Nucleus accumbens (tissue), 56 donors: Measurements from ENCODE around the gene TMEM140.
A peak's percentile ranks its signal among the peaks of the same experiment; 100 is the strongest.

Experiments
- DNase-seq, 56 donors: peaks; one replicate each; lab custom pipeline; 2025; lab: John Stamatoyannopoulos, UW

The TMEM140 gene

DNA sequence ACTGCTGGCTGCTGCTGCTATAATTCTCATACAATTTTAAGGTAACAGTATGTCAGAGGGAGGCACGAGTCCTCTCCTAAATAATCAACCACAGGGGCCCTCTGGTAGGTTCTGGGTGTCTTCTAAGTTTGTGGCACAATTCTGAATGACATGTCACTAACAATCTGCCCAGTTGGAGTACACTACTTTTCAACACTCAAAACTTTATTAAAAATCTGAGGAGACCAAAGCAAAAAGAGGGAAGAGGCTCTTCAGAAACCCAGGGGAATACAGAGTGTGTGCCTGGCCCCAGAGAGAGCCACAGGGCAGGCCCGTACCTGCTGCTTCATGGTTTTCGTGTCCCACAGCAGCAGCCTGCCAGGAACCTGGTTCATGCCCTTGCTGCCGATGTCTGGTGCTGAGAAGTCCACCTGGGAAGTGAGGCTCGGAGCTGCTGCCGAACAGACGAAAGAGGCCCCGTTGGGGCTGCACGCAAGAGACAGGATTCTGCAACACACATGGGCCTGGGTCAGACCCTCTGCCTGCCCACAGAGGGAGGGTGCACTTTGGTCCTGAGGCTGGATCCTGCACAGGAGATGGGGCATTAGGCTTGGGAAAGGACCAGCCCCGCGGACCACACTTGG is 45.2 kb downstream of the TMEM140 start:
- no peak for DNase-seq

DNA sequence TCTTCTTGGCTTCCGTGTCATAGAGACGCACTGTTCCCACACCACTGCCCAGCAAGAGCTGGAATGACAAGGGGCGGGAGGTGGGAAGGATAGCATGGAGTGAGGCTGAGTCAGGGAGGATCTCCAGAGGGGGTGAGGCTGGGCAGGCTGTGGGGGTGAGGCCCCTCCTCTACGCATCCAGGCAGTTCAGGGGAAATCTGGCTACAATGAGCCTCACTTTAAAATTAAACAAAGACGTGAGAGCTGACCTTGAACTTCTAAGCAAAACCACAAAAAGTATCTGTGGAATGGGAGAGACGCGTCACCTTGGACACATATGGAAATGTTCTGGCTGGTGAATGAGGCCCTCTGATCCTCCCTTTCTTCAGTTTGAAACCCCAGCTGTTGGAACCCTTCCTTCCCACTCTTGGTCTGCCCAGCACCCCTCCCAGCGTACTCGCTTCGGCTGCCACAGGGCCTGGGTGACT is 45.8 kb downstream of the TMEM140 start:
- DNase-seq, result no peak

DNA sequence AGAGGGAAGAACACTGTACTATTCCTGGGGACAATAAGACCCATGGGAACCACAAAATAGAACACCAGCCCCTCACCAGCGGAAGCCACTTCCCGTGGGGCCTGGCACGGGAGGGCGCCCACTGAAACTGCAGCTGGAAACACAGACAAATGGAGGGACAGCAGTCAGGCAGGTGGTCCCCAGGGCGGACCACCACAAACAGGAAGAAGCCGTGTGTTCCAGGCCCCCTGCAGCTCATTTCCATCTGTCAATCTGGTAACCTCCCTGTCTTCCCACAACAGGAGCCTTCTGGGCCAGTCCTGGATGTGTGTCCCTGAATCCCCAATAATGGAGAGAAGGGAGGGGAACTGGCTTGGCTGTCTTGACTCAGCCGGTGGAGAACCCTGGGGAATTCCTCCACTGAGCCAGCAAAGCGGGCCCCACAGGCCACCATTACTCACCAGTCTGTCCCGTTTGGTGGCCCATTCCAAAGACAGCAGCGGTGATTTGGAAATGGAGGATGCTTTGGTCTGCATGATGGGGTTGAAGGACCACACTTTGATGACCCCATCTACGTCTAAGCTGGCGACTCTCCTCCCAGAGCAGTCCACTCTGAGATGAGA is 46.7 kb downstream of the TMEM140 start:
- DNase-seq, result no peak

DNA sequence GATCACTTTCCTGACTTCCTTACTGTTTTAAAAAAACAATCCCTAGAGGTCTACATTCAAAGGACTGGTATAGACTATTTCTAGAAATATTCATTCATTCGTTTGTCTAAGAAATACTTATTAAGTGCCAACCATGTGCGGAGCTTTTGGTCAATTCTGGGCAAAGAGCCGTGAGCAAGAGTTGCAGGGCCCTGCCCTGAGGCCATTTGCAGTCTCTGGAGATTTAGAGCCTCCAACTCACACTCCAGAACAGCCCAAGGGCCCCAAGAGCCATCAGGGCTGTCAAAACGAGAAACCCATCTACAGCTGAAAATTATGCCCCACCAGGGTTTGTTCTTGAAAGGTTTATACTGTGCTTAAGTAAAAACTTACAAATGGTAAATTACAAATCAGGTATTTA is 47.3 kb downstream of the TMEM140 start:
- no peak for DNase-seq

DNA sequence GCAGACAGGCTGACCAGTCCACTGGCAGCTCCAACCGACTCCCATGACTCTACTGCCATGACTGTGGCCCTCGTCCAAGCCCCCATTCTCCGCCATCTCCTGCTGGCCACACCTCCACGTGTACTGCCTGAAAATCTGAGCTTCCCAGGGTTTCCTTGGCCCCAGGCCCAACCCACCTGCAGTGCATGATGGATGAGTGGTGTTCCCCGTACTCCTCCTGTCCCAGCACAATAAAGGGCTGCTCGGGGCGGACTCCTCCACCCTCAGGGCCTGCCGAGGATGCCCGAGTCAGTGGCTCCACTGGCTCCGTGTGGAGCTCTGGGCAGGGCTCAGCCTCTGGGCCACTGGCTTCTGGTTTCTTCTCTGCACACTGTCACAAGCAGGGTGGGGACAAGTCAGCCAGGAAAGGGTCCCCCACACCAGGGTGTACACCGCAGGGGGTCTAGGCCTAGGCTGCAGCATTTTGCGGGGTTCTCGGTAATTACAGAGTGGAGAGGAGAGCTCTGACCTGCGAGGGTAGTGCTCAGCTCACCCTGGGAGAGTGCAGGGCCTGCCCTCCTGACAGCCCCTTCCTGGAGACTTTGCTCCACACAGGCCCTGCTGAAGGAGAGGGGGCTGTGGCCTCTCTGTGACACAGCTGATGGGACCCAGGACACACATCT is 48.2 kb downstream of the TMEM140 start:
- DNase-seq, result no peak

DNA sequence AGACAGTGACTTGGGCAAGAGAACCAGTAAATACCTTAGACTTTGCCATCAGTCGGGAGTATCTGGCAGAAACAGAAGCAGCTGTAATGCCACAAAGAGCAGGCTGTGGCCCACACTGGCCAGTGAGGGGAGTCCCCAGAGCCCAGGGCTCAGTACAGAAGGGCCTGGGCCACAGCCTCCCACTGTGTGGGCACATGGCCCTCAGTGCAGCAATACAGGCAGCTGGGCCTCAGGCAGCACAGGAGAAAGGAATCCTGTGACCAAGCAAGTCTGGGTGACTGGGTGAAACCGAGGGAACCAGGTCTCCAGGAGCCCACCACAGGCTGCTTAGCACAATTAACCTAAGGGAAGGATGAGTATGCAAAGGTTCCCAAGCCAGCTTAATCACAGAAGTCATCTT is 49.5 kb downstream of the TMEM140 start:
- DNase-seq, result no peak

DNA sequence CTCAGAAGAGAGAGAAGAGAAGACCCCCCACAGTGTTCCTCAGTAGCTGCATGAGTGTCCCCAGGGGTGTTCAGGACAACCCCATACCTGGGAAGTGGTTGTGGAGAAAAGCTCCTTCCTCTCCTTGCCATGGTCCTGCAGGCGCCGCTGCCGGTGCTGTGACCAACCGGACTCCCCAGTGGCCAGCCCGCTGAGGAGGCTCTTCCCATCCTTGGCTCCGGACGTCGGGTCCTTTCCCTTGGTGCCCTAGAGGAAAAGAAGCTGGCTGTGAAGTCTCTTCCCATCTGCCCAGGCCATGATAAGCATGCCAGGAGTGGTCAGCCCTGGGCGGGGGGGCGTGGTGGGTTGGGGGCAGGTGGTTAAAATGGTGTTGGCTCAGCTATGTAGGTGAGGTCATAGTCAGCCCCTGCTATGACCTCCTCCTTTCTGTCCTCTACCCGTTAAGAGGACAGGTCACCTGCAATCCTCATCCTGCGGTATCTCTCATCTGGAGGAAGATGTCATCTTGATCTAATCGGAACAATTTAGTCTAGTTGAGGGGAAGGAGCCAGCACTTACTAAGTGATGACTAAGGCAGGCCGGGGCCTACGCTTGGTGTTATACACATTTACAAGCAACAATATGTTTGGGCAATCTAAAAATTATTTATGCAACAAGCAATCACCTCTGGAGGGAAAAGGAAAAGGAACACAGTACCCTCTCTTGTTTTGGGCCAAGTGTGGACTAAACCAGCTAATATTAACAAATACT is 50.2 kb downstream of the TMEM140 start:
- no peak for DNase-seq

DNA sequence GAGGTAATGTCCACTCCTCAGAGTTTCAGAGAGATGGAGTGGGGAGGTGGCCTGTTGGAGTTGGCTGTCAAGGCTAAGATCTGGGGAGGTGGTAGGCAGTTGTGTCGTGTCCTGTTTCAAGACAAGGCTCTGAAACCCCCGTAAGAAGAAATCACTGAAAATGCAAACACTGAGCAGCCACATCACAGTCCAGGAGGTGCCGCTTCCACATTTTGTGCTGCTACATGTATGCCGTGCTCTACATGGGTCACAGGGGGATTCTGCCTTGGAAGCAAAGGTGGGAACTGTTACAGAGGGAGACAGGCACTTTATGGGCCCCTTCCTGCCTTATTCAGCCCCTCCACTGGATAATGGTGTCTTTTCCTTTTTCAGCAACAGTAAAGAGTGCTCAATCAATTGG is 51.6 kb downstream of the TMEM140 start:
- DNase-seq, result no peak

DNA sequence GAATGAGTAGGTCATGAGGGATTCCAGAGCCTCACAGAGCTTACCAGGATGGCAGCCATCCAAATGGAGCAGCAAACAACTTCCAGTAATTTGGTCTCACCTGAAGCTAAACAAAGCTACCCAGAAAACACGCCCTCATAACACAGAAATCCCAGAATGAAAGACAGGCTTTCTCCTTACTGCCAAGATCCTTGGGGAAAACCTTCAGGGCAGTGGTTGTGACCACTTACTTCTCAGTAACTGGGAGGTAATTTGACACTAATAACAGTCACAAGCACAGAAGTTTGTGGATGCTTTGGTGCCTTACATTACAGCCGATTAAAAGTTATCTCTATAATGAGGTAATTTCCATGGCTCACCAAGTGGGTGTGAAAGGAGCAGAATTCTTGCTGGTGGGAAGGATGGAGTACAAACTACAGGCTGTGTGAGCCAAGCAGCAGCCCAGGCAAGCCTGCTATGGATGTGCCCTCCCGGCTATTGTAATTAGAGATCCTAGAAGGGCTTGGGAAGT is 53.0 kb downstream of the TMEM140 start:
- DNase-seq, result no peak

DNA sequence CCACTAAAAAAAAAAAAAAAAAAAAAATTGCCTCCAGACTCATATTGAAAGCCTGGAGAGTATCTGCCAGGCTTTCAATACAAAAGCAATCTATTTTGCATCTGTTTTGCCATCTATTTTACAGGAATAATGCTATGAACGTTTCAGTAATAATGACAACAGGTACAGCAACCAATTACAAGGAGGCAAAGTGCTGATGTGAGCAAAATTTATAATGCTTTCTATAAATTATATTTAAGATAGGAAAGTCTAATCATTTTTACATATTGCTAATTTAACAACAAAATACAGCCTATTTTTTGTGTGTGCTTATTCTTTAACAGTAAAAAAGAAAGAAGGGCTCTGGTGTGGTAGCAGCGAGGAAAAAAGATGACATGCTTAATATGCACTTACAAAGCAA is 53.5 kb downstream of the TMEM140 start:
- no peak for DNase-seq

DNA sequence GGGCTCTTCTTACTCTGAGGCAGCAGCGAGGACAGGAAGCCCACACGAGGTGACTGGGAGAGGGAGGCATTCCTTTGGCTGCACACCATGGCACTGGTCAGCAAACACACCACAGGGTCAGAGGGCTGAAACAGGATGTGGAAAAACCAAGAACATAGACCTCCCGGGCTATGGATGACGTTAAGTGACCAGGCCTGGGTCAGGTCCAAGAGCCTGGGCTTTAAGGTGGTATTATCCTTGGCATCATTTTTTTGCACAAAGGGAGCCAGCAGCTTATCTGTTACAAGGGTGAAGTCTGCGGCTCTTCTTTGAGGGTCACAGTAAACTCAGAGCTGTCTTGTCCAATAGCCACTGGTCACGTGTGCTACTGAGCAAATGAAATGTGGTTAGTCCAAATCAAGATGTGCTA is 56.5 kb downstream of the TMEM140 start:
- DNase-seq, result no peak

DNA sequence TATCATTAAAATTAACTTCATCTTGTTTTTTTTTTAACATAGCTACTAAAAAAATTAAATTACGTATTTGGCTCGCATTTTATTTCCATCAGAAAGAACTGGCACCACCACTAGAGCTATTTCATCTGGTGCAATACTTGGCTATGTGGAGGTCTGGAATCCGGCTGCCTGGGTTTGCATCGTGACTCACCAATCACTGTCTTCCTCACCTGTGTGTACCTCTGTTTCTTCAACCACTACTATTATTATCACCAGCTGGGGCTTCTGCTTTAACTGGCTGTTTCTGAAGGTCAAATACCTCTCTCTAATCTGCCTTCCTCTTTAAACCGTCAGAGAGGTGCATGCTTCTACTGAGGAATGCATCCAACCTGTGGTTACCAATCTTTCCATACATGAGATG is 57.0 kb downstream of the TMEM140 start:
- DNase-seq, result no peak

DNA sequence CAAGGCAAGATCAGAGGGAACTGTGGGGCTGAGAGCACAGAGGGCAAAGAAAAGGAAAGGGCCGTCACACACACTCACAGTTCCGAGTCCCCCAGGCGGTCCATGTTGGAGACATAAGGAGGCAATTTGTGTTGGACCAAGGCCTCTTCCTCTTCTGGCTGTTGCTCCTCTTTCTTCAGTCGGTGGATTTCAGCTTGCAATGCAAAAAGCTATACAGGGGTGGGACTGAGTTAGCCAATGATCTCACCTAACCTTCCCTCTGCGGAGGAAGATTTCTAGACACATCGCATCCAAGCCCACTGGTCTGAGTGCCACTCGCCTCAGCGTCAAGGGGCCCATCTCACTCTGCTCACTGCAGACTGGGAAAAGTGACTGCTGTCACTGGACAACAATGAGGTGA is 58.0 kb downstream of the TMEM140 start:
- no peak for DNase-seq

DNA sequence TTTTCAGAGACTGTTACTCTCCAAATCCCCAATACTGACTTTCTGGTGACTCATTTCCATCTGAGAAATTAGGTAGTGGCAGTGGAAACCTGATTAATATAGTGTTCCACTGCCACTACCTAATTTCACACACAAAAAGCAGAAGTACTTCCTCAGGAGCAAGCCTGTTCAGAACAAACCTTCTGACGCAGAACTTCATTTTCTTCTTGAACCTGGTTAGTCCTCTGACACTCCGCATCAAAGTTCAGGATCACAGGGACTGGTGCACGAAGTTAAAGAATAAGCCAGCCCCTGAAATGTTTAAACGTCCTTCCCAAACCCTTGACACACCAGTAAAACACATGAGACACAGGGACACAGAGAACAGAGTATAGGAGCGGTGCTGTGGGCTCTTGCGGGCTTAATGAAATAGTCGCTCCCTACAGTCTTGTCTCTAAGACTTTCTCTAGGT is 59.1 kb downstream of the TMEM140 start:
- no peak for DNase-seq

DNA sequence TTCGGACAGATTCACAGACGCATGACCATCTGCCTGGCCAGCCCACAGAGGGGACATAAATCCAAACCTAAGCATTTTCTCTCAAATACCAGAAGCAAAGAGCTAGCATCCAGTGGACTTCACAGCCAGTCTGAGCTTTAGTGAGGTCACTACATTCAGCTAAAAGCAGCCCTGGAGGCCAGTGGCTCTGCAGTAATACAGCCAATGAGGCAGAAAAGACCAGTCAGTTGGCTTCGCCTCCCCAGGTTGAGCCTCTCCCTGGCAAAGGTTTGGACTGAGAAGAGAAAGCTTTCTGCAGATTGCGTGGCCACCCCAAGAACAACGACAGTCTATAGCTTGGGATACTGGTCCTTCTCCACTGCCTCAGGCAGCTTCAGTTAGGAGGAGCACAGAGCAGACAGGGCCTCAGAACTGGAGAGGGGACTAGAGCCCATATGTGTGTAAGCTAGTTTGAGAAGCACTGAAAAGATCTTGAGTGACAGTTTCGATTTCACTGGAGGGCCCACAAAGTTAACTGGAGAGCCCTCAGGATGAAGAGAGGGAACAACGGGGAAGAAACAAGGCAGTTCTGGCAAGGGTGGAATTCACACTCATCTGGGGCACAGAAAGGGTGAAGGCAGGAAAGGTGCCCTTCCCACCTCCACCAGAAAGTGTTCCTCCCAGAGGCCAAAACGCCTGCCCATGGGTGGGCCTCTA is 59.7 kb downstream of the TMEM140 start:
- no peak for DNase-seq

DNA sequence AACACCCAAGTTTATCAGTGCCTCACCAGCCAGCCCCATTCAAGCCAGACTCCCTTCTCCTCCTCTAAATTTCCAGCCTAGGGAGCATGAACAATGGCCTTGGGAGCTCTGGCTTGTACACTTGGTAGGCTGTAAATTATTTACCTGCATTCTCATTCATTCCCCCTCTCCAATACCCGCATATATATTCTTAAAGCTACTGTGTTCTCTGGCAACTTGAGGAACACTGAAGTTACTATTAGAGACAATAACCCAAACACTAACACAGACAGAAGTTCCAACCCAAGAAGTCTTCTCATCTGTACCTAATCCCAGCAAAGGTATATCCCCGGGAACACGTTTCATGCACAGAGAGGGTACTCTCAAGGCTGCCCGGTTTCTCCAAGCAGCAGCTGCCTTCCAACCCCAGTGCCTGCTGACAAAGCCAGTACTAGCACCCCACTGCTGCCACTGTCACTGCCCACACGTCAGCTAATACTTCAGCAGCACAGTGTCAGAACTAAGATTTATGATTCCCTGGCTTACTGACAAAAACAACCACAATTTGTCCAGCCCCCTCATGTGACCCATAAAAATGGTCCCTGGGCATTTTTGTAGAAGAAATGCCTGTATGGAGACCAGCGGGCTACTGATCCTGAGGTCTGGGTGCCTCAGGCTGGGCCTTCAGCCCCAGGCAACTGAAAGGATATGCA is 60.4 kb downstream of the TMEM140 start:
- DNase-seq, result no peak

DNA sequence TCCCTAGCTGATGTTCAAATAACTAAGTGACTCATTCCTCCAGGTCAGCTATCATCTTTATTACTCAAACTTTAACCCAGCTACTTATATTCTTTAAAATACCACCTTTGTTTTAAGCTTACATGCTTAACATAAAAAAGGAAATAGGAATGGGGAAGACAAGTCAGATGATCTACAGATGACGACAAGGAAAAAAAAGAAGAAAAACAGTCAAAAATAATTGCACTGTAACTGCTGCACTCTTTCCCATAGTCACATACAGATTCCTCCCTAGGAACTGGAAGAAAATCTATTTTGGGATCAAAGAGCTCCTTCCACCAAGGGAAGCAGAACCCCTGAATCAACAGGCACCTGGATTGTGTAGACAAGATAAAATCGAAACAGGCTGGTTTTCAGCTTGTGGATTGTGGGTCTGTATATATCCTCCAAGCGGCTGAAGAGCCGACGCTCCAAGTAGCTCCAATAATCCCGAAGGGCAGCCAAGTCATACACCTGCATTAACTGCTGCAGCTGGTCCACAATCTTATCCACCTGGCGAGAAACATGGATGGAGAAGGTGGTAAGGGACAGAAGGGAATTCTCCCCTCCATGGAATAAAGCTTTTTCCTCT is 61.5 kb downstream of the TMEM140 start:
- no peak for DNase-seq

DNA sequence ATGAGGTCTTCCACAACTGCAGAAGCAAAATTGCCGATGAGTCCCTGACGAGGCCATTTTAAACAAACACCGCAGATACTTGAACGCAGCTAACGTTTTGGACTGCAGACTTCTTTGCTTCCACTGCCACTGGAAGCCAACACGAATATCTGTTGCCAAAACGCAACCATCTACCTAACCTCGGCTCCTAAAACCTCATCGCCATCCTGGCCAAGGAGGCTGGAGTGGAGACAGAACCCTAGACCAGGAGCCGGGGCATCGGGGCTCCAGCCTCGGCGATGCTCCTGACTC is 63.0 kb downstream of the TMEM140 start:
- peak in 3 of 56 donors; percentile 48 to 75 (median 55) for DNase-seq

DNA sequence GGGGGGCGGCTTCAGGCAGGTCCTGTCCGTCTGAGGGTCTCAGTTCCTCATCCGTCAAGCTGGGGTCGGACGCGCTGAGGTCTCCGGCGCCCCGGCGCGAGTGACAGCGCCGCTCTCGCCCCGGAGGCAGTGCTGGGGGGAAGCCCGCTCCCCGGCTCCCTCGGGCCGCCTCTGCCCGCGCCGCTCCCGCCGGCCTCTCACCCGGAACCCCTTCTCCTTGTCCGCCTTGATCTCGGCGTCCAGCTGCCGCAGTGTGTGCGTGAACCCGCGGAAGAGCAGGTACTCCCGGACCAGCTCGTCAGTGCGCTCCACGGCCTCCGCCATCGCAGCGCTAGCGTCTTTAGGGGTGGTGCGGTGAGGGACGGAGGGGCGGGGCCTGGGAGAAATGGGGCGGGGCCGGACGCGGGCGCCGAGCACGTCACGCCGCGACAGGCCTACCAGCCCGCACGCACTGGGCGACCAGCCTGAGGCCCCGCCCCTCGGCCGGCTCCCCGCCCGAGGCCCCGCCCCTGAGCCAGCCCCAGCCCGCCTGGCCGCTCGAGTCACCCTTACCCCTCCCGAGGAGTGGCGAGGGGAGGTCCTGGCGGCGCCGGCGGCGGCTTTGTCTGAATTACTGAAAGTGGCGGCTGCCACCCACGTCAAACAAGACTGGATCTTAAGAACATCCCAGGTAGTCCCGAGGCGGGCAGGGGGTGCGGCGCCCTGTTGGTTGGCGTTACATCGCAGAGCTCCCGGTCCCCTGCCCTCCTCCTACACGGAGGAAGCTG is 63.5 kb downstream of the TMEM140 start, which contains the start of gene WDR91:
Gene WDR91, minus strand, starts transcription at position 348 of the 767 bp plus-strand sequence. Its CDS starts 24 bp downstream, at position 324.
- peak; percentile 69 to 98 (median 94) for DNase-seq
